ENCODE results near the gene UTS2B.

The UTS2B gene

GRCh38 chr3:191328962-191329653 is 1.2 kb downstream of the UTS2B start, which contains the start of gene CCDC50:
Gene CCDC50 (plus strand): TSS chr3:191329394. CDS start chr3:191329675, 281 bp downstream.
- peak; percentile 62 to 90 (median 77) for DNase-seq
- intact Hi-C loops (cut with DNase I): no loop called here

- intact Hi-C loops (cut with DNase I): no loop called here
- DNase-seq: peak in 5 of 42 donors; percentile 20 to 38 (median 28)
Measured at GRCh38 chr3:191328383-191328961, 1.9 kb downstream of the UTS2B start.

- intact Hi-C loops (cut with DNase I): no loop called here
- no peak for DNase-seq
Measured at GRCh38 chr3:191327526-191327925, 2.8 kb downstream of the UTS2B start.

GRCh38 chr3:191324936-191325335 is 5.4 kb downstream of the UTS2B start:
- no peak for DNase-seq
- intact Hi-C loops (cut with DNase I): no loop called here

- no peak for DNase-seq
- intact Hi-C loops (cut with DNase I): no loop called here
Measured at GRCh38 chr3:191321019-191321767, 9.1 kb downstream of the UTS2B start.

GRCh38 chr3:191320316-191320715 is 10.0 kb downstream of the UTS2B start:
- intact Hi-C loops (cut with DNase I): no loop called here

GRCh38 chr3:191316876-191317603 is 13.3 kb downstream of the UTS2B start:
- intact Hi-C loops (cut with DNase I): no loop called here
- no peak for DNase-seq

More at GRCh38 chr3:191320316-191320715, 10.0 kb downstream of the UTS2B start:
- DNase-seq: no peak

- intact Hi-C loops (cut with DNase I): no loop called here
- no peak for DNase-seq
Measured at GRCh38 chr3:191314109-191314728, 16.1 kb downstream of the UTS2B start.

GRCh38 chr3:191313296-191313695 is 17.0 kb downstream of the UTS2B start:
- intact Hi-C loops (cut with DNase I): no loop called here

GRCh38 chr3:191307341-191307740 is 23.0 kb downstream of the UTS2B start:
- intact Hi-C loops (cut with DNase I): no loop called here
- DNase-seq: no peak

More at GRCh38 chr3:191313296-191313695, 17.0 kb downstream of the UTS2B start:
- DNase-seq: no peak

- intact Hi-C loops (cut with DNase I): no loop called here
- DNase-seq: no peak
Measured at GRCh38 chr3:191306428-191306827, 23.9 kb downstream of the UTS2B start.

- intact Hi-C loops (cut with DNase I): no loop called here
Measured at GRCh38 chr3:191303596-191303995, 26.7 kb downstream of the UTS2B start.

GRCh38 chr3:191302451-191302850 is 27.9 kb downstream of the UTS2B start:
- intact Hi-C loops (cut with DNase I): no loop called here
- no peak for DNase-seq

More at GRCh38 chr3:191303596-191303995, 26.7 kb downstream of the UTS2B start:
- peak in 1 of 42 donors; percentile 8 for DNase-seq

GRCh38 chr3:191301782-191302411 is 28.4 kb downstream of the UTS2B start:
- intact Hi-C loops (cut with DNase I): no loop called here

GRCh38 chr3:191301017-191301416 is 29.3 kb downstream of the UTS2B start:
- DNase-seq: no peak
- intact Hi-C loops (cut with DNase I): no loop called here

More at GRCh38 chr3:191301782-191302411, 28.4 kb downstream of the UTS2B start:
- no peak for DNase-seq

GRCh38 chr3:191300422-191300821 is 29.9 kb downstream of the UTS2B start:
- intact Hi-C loops (cut with DNase I): no loop called here
- no peak for DNase-seq

GRCh38 chr3:191298846-191299245 is 31.5 kb downstream of the UTS2B start:
- intact Hi-C loops (cut with DNase I): no loop called here
- DNase-seq: no peak

GRCh38 chr3:191296041-191296541 is 34.2 kb downstream of the UTS2B start:
- intact Hi-C loops (cut with DNase I): no loop called here
- no peak for DNase-seq

Measured in head of caudate nucleus (tissue), 42 donors.